ENCODE results near the gene DGUOK. TPM values are rescaled to one million over a fixed set of nuclear protein-coding genes. Genes with fewer than 3 reads are reported as not detected.

Gene DGUOK
- polyA plus RNA-seq, 1 donor from 2014 or later, result 168 TPM

DNA sequence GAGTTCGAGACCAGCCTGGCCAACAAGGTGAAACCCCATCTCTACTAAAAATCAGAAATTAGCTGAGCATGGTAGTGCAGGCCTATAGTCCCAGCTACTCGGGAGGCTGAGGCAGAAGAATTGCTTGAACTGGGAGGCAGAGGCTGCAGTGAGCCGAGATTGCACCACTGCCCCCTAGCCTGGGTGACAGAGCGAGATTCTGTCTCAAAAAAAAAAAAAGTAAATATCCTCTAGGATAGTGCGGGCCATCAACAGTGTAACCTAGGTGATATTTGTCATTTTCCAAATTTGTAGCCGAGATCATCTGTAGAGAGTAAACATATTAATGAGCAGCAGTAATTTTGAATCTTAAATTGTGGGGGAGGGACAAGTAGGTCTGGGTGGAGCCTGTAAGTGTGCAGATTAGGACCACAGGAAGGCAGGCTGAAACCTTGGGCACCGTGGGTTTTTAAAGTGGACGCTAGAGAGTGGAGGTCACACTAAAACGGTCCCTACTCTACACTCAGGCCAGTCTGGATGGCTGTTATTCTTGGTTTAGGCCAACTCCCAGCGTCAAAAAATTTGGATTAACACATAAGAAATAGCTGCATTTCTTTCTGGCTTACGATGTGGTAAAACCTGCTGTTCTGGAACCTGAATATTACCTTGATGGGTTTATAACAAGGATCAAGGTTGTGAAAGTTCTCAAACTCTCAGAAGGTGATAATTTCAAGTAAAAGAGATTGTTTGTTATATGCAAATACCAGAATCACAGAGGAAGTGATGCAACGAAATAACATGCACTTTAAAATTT, 35.3 kb downstream of the DGUOK start:
- H3K27me3 ChIP-seq (ENCODE audit: insufficient read depth, low read depth, low read length), result no peaks in the 10 kb centered on the region
- H4K20me1 ChIP-seq (ENCODE audit: insufficient read depth), result no peaks in the 10 kb centered on the region
- TF ChIP-seq, protein P1, sequence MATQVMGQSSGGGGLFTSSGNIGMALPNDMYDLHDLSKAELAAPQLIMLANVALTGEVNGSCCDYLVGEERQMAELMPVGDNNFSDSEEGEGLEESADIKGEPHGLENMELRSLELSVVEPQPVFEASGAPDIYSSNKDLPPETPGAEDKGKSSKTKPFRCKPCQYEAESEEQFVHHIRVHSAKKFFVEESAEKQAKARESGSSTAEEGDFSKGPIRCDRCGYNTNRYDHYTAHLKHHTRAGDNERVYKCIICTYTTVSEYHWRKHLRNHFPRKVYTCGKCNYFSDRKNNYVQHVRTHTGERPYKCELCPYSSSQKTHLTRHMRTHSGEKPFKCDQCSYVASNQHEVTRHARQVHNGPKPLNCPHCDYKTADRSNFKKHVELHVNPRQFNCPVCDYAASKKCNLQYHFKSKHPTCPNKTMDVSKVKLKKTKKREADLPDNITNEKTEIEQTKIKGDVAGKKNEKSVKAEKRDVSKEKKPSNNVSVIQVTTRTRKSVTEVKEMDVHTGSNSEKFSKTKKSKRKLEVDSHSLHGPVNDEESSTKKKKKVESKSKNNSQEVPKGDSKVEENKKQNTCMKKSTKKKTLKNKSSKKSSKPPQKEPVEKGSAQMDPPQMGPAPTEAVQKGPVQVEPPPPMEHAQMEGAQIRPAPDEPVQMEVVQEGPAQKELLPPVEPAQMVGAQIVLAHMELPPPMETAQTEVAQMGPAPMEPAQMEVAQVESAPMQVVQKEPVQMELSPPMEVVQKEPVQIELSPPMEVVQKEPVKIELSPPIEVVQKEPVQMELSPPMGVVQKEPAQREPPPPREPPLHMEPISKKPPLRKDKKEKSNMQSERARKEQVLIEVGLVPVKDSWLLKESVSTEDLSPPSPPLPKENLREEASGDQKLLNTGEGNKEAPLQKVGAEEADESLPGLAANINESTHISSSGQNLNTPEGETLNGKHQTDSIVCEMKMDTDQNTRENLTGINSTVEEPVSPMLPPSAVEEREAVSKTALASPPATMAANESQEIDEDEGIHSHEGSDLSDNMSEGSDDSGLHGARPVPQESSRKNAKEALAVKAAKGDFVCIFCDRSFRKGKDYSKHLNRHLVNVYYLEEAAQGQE (IDR thresholded peaks at IDR 0.05; ENCODE audit: borderline replicate concordance), result no peak
- TF ChIP-seq TAF1 (IDR thresholded peaks at IDR 0.05; ENCODE audit: low read depth) (no peak), SMC3 (conservative IDR thresholded peaks at IDR 0.05; ENCODE audit: poor library complexity) (no peak), POLR2AphosphoS5 (IDR thresholded peaks at IDR 0.05) (no peak), RAD21 (conservative IDR thresholded peaks at IDR 0.05) (no peak), MXI1 (conservative IDR thresholded peaks at IDR 0.05; ENCODE audit: poor library complexity, severe bottlenecking) (no peak), EZH2 (IDR thresholded peaks at IDR 0.05; ENCODE audit: borderline replicate concordance, insufficient read depth, low read length, poor library complexity, severe bottlenecking) (no peak), EP300 (conservative IDR thresholded peaks at IDR 0.05; ENCODE audit: poor library complexity, severe bottlenecking) (no peak)
- TF ChIP-seq, protein P2, sequence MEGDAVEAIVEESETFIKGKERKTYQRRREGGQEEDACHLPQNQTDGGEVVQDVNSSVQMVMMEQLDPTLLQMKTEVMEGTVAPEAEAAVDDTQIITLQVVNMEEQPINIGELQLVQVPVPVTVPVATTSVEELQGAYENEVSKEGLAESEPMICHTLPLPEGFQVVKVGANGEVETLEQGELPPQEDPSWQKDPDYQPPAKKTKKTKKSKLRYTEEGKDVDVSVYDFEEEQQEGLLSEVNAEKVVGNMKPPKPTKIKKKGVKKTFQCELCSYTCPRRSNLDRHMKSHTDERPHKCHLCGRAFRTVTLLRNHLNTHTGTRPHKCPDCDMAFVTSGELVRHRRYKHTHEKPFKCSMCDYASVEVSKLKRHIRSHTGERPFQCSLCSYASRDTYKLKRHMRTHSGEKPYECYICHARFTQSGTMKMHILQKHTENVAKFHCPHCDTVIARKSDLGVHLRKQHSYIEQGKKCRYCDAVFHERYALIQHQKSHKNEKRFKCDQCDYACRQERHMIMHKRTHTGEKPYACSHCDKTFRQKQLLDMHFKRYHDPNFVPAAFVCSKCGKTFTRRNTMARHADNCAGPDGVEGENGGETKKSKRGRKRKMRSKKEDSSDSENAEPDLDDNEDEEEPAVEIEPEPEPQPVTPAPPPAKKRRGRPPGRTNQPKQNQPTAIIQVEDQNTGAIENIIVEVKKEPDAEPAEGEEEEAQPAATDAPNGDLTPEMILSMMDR (IDR thresholded peaks at IDR 0.05; ENCODE audit: poor library complexity, severe bottlenecking), result no peak
- no peaks in the 10 kb centered on the region for H3K9me2 ChIP-seq (ENCODE audit: insufficient read depth, low read length)
- H3F3A ChIP-seq (ENCODE audit: insufficient read depth, low read length, poor library complexity, severe bottlenecking), result no peaks in the 10 kb centered on the region
- H3K9ac ChIP-seq (ENCODE audit: low read length), result no peak overlapping the region
- no peak overlapping the region for H3K27ac ChIP-seq (ENCODE audit: low read length)
- no peaks in the 10 kb centered on the region for H3K9me3 ChIP-seq (ENCODE audit: low read length)
- H3K79me2 ChIP-seq (replicated peaks; ENCODE audit: insufficient read depth, low read length), result no peaks in the 10 kb centered on the region
- H3K4me2 ChIP-seq (ENCODE audit: low read length), result no peak overlapping the region
- H3K4me3 ChIP-seq (ENCODE audit: low read length), result no peak overlapping the region
- H3K36me3 ChIP-seq (ENCODE audit: insufficient read depth, low read length), result peaks cover 8% of the 10 kb centered on the region
- no peak overlapping the region for H2AFZ ChIP-seq (ENCODE audit: low read depth, low read length)

DNA sequence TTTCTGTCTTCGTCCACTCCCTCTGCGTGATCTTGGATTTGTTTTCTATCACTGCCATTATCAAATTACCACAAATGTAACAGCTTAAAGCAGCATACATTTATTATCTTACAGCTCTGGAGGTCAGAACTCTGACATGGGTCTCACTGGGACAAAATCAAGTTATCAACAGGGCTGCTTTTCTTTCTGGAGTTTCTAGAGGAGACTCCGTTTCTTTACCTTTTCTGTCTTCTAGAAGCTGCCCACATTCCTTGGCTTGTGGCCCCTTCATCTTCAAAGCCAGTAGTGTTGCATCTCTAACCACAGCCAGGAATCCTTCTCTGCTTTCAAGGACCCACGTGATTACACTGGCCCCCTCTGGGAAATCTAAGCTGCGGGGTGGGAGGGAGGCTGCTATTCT, 36.1 kb downstream of the DGUOK start:
- no peak overlapping the region for H3K27ac ChIP-seq (ENCODE audit: low read length)
- TF ChIP-seq TAF1 (IDR thresholded peaks at IDR 0.05; ENCODE audit: low read depth) (no peak), EZH2 (IDR thresholded peaks at IDR 0.05; ENCODE audit: borderline replicate concordance, insufficient read depth, low read length, poor library complexity, severe bottlenecking) (no peak), POLR2AphosphoS5 (IDR thresholded peaks at IDR 0.05) (no peak), SMC3 (conservative IDR thresholded peaks at IDR 0.05; ENCODE audit: poor library complexity) (no peak), RAD21 (conservative IDR thresholded peaks at IDR 0.05) (no peak), EP300 (conservative IDR thresholded peaks at IDR 0.05; ENCODE audit: poor library complexity, severe bottlenecking) (no peak), MXI1 (conservative IDR thresholded peaks at IDR 0.05; ENCODE audit: poor library complexity, severe bottlenecking) (no peak)
- TF ChIP-seq, protein P1 (IDR thresholded peaks at IDR 0.05; ENCODE audit: borderline replicate concordance), result no peak
- TF ChIP-seq, protein P2 (IDR thresholded peaks at IDR 0.05; ENCODE audit: poor library complexity, severe bottlenecking), result no peak

More for the DNA sequence above, 36.1 kb downstream of the DGUOK start:
- Histone ChIP-seq H4K20me1 (ENCODE audit: insufficient read depth) (no peaks in the 10 kb centered on the region), H3K9me3 (ENCODE audit: low read length) (no peaks in the 10 kb centered on the region), H2AFZ (ENCODE audit: low read depth, low read length) (no peak overlapping the region), H3K9me2 (ENCODE audit: insufficient read depth, low read length) (no peaks in the 10 kb centered on the region), H3K9ac (ENCODE audit: low read length) (no peak overlapping the region), H3K4me3 (ENCODE audit: low read length) (no peak overlapping the region), H3K4me2 (ENCODE audit: low read length) (no peak overlapping the region), H3K27me3 (ENCODE audit: insufficient read depth, low read depth, low read length) (no peaks in the 10 kb centered on the region), H3F3A (ENCODE audit: insufficient read depth, low read length, poor library complexity, severe bottlenecking) (no peaks in the 10 kb centered on the region), H3K36me3 (ENCODE audit: insufficient read depth, low read length) (peaks cover 8% of the 10 kb centered on the region), H3K79me2 (replicated peaks; ENCODE audit: insufficient read depth, low read length) (no peaks in the 10 kb centered on the region)

Measured in neural cell (in vitro differentiated cells).